IPS DF 4.7 (cell line): Measurements from ENCODE around the gene MAFF.
"Not testable (repeated sequence)": the region's sequence is repeated elsewhere in the genome, so short reads cannot be mapped to it uniquely, and the experiment has no call there.

Experiments
- DNase-seq: peaks from one replicate; pipeline ENCODE4 v3.0.0-alpha.2; 2013; ENCODE audit warnings: low spot score; ENCODE audit errors: extremely low read depth

Gene MAFF

GRCh38 chr22:38201711-38202436 lies at the start of gene MAFF:
TSS of gene MAFF (plus strand) at chr22:38201994. CDS start at chr22:38213854, 11,860 bp downstream.
- DNase-seq = no peak

DNA sequence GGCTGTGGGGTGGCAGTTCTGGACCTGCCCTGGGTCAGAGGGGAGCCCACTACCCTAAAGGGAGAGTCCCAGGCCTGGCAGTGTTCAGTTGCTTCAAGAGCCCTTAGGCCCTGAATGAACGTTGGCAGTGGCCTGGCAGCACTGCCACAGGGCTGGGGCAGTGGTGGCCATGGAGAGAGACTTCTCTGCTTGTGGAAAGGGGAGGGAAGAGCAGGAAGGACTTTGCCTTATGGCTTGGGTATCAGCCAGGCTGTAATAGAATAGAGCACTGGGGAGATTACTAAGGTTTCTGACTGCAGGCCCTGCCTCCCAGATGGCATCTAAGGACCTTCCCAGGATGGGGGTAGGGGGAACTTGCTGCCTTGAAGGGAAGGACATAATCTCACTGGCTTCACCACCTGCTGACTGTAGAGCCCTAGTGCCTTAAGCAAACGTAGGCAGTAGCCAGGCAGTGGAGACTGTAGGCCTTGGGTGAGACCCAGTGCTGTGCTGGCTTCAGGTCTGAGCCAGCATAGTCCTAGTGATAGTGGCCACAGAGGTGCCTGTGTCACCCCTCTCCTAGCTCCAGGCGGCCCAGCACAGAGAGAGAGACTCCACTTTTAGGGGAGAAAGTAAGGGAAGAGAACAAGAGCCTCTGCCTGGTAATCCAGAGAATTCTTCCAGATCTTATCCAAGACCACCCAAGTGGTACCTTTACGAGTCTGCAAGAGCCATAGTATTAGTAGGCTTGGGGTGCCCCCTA lies 47.8 kb upstream of the MAFF start:
- DNase-seq = no peak

- not testable (repeated sequence) for DNase-seq
These were observed 47.3 kb upstream of the MAFF start for GRCh38 chr22:38154563-38154915.

DNA sequence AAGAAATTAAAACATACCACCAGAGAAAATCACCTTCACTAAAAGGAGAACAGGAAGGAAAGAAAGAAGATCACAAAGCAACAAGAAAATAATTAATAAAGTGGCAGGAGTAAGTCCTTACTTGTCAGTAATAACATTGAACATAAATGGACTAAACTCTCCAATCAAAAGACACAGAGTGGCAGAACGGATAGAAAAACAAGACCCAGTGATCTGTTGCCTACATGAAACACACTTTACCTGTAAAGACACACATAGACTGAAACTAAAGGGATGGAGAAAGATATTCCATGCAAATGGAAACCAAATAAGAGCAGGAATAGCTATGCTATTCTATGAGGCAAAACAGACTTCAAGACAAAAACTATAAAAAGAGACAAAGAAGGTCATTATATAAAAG lies 46.1 kb upstream of the MAFF start:
- no peak for DNase-seq

DNA sequence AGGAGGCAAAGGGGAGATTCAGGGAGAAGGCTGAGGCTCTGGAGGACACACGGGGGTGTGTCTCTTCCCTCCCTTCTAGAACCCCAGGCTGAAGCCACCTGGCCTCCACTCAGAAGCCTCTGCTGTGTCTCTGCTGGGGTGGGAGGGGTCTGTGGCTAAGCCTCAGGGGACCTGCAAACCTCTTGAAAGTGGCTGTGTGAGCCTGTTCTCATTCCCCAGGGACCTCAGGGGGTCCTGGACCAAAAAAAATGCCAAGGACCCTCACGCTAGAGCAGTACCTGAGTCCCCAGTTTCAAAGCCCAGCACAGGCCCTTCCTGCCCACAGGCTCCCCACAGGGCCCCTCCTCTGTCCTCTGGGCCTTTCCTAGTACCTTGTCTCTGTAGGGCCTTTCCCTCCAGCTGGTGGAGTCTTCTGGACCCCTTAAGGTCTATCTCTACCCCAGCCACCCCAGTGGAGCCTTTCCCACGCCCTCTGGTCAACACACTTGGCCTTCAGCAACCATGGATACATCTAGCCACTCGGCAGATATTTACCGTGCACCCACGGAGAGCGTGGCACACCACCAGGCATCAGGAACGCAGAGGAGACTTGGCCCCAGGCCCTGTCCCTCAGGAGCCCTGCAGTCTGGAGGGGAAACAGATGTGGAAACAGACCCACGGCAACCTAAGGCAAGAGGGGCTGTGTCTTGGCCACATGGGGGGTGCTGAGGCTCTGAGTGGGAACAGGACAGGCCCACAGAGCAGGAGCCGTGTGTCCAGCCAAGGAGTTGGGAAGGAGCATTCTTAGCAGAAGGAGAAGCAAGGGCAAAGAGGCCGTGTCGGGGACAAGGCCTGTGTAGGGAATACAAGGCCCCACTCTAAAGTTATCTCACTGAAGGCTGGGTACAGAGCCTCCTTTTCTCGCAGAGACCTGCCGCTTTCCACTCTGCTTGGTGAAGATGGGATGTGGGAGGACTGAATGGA lies 38.6 kb upstream of the MAFF start:
- no peak for DNase-seq

GRCh38 chr22:38163844-38164550 lies 37.8 kb upstream of the MAFF start:
- no peak for DNase-seq

GRCh38 chr22:38164551-38164918 lies 37.3 kb upstream of the MAFF start:
- DNase-seq = no peak

DNA sequence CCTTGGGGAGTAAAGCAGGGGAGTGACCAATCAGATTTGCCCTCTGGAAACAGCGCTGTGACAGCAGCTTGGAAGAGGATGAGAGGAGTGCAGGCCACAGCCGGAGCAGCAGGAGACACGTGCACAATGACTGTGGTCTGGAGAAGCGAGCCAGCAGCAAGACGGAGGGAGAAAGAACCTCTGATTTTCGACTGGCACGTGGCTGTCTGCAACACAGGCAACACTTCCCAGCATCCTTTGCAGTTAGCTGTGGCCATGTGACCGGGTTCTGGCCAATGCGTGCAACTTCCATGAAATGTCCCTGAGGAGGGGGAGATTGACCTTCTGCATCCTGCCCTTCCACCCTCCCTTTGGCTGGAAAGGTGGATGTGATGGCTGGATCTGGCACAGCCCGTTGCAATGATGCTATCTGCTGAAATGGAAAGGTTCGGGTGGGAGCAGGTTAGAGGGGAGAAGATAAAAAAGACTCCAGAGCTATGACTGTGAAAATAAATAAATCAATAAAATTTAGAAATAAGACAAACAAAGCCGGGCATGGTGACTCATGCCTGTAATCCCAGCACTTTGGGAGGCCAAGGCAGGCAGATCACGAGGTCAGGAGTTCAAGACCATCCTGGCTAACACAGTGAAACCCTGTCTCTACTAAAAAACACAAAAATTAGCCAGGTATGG lies 35.7 kb upstream of the MAFF start:
- no peak for DNase-seq

DNA sequence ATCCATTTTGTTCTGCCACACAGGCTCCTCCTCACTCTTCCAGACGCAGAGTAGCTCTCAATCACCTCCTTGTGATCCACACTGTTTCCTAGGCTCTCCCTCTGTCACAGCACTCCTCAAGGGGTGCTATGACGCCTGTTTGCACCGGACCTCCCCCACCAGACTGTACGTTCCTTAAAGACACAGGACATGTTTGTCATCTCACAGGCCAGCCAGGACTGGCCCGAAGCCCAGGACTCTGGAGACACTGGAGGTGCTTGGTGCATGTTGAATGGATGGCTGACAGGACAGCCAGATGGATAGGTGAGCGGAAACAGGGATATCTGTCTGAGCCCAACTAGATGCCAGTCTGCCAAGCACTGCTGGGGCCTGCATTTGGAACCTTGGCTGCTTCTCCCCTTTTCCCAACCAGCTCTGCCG lies 33.8 kb upstream of the MAFF start:
- DNase-seq = no peak

DNA sequence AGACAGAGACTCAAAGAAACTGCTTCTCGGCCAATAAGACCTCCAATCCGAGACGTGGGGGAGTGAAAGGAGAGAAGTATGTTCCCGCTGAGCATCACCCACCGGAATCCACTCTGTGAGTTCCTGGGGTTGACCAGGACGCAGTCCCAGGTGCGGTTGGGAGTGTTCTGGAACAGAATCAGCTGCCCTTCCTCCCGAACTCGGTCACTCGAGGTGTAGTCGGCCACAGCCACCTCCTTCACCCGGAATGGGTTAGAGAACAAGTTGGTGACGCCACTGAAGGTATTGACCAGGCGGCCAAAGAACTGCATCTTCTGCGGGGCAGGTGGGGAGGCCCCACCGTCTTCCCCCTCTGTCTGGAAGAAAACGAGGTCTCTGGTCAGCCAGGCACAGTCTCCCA lies 32.7 kb upstream of the MAFF start:
- no peak for DNase-seq

DNA sequence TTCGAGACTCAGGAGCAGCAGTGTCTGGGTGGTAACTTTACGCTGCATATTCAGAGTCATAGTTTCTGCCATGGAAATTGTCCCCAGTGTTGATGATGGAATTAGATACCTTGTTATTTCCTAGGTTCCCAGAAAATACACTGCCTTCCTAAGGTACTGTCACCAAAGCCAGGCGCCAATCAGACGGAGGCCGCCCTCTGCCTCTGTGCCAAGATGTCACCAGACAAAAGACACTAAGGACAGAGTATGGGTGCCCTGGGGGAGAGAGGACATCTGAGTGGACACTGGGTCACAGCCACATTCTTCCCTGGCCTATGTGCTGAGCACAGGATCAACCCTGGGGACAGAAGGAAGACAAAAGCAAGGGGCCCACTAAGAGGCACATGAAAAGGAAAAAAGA lies 31.3 kb upstream of the MAFF start:
- no peak for DNase-seq

- DNase-seq = no peak
These were observed 29.6 kb upstream of the MAFF start for GRCh38 chr22:38171927-38172831.

GRCh38 chr22:38172832-38173640 lies 28.8 kb upstream of the MAFF start:
- no peak for DNase-seq

GRCh38 chr22:38173641-38173906 lies 28.2 kb upstream of the MAFF start:
- no peak for DNase-seq

DNA sequence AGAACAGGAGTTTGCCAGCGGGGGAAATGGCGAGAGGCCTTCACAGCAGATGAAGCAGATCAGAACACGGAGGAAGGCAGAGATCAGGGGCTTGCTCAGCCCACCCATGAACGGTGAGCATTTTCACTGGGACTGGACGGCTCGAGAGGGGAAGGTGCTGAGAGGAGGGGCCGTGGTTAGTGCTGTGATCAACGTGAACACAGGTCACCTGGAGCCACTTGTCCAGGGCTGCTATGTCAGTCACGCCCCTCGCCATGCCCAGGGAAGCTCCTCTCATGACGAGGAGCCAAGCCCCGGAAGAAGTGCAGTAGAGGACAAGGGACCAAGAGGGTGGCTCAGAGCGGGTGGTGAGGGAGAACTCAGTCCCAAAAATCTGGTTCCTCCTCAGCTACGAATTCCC lies 27.2 kb upstream of the MAFF start:
- DNase-seq = no peak

DNA sequence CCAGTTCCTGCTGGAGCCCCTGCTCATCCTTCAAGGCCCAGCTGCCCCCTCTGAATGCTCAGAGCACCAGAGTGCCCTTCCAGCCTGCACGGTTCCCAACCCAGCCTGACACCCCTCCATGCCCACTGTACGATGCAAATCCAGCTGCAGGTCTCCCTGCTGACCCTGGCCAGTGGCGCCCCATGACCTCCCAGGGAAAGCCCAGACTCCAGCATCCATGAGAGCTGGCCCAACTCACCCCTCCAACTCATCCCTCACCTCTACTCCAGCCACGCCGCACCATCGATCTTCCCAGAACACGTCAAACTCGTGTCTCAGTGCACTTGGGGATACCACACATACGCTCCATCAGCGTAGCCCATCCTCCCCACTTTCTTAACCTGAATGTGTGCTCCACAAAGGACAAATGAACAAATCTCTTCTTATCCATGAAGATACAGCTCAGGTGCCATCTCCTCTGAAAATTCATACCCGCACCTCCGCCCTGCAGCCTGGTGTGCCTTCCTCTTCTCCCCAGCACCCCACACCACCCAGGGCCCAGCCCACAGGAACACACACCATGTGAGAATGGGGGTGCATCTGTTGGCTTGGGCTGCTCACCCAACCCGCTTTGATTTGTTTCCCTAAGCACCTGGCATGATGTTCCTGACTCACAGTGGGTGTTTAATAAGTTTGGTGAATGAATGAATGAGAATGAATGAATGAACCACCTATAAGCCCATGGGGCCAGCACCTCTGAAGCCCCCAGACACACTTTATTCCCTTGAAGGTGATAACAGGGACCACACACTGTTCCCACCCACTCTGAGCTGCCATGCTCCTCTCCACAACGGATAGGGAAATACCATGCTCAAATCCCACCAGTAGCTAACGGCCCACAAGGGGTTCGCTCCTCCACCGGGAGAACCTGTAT lies 26.3 kb upstream of the MAFF start:
- DNase-seq = no peak

- no peak for DNase-seq
These were observed 25.5 kb upstream of the MAFF start for GRCh38 chr22:38176170-38176741.

- DNase-seq = no peak
These were observed 24.8 kb upstream of the MAFF start for GRCh38 chr22:38177044-38177443.
